ENCODE results near the gene RNF111. TPM values are rescaled to one million over a fixed set of nuclear protein-coding genes. Genes with fewer than 3 reads are reported as not detected.

Gene RNF111
- polyA plus RNA-seq, 1 donor from 2014 or later: 25.8 TPM

DNA sequence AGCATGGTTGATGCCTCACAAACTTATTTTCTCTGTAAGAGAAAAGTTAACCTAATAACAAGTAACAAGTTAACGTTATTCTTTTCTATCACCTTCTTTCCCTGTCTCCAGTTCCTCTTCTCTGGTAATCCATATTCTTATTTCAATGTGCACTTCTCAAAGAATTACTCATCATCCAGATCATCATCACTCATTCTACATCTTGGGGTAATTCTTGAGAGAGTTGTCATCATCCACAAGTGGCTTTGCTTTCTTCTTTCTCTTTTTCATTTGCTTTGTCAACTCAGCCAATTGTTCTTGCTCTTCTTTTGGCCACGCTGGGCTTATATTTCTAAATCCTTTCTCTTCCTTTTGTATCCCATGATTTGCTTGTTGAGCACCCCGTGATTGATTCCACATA, 20.8 kb upstream of the RNF111 start:
- TF ChIP-seq SMC3 (conservative IDR thresholded peaks at IDR 0.05; ENCODE audit: poor library complexity): no peak
- no peak for TF ChIP-seq EP300 (conservative IDR thresholded peaks at IDR 0.05; ENCODE audit: poor library complexity, severe bottlenecking)
- TF ChIP-seq, protein P1, sequence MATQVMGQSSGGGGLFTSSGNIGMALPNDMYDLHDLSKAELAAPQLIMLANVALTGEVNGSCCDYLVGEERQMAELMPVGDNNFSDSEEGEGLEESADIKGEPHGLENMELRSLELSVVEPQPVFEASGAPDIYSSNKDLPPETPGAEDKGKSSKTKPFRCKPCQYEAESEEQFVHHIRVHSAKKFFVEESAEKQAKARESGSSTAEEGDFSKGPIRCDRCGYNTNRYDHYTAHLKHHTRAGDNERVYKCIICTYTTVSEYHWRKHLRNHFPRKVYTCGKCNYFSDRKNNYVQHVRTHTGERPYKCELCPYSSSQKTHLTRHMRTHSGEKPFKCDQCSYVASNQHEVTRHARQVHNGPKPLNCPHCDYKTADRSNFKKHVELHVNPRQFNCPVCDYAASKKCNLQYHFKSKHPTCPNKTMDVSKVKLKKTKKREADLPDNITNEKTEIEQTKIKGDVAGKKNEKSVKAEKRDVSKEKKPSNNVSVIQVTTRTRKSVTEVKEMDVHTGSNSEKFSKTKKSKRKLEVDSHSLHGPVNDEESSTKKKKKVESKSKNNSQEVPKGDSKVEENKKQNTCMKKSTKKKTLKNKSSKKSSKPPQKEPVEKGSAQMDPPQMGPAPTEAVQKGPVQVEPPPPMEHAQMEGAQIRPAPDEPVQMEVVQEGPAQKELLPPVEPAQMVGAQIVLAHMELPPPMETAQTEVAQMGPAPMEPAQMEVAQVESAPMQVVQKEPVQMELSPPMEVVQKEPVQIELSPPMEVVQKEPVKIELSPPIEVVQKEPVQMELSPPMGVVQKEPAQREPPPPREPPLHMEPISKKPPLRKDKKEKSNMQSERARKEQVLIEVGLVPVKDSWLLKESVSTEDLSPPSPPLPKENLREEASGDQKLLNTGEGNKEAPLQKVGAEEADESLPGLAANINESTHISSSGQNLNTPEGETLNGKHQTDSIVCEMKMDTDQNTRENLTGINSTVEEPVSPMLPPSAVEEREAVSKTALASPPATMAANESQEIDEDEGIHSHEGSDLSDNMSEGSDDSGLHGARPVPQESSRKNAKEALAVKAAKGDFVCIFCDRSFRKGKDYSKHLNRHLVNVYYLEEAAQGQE (IDR thresholded peaks at IDR 0.05; ENCODE audit: borderline replicate concordance): no peak
- TF ChIP-seq RAD21 (conservative IDR thresholded peaks at IDR 0.05): no peak
- no peak for TF ChIP-seq EZH2 (IDR thresholded peaks at IDR 0.05; ENCODE audit: borderline replicate concordance, insufficient read depth, low read length, poor library complexity, severe bottlenecking)
- TF ChIP-seq TAF1 (IDR thresholded peaks at IDR 0.05; ENCODE audit: low read depth): no peak
- no peak for TF ChIP-seq POLR2AphosphoS5 (IDR thresholded peaks at IDR 0.05)
- no peak for TF ChIP-seq MXI1 (conservative IDR thresholded peaks at IDR 0.05; ENCODE audit: poor library complexity, severe bottlenecking)
- TF ChIP-seq, protein P2, sequence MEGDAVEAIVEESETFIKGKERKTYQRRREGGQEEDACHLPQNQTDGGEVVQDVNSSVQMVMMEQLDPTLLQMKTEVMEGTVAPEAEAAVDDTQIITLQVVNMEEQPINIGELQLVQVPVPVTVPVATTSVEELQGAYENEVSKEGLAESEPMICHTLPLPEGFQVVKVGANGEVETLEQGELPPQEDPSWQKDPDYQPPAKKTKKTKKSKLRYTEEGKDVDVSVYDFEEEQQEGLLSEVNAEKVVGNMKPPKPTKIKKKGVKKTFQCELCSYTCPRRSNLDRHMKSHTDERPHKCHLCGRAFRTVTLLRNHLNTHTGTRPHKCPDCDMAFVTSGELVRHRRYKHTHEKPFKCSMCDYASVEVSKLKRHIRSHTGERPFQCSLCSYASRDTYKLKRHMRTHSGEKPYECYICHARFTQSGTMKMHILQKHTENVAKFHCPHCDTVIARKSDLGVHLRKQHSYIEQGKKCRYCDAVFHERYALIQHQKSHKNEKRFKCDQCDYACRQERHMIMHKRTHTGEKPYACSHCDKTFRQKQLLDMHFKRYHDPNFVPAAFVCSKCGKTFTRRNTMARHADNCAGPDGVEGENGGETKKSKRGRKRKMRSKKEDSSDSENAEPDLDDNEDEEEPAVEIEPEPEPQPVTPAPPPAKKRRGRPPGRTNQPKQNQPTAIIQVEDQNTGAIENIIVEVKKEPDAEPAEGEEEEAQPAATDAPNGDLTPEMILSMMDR (IDR thresholded peaks at IDR 0.05; ENCODE audit: poor library complexity, severe bottlenecking): no peak
- Histone ChIP-seq H2AFZ (ENCODE audit: low read depth, low read length) (no peak overlapping the region), H3K9ac (ENCODE audit: low read length) (no peak overlapping the region), H3K4me2 (ENCODE audit: low read length) (no peak overlapping the region), H4K20me1 (ENCODE audit: insufficient read depth) (no peaks in the 10 kb centered on the region), H3F3A (ENCODE audit: insufficient read depth, low read length, poor library complexity, severe bottlenecking) (no peaks in the 10 kb centered on the region), H3K4me3 (ENCODE audit: low read length) (no peak overlapping the region), H3K36me3 (ENCODE audit: insufficient read depth, low read length) (no peaks in the 10 kb centered on the region), H3K9me2 (ENCODE audit: insufficient read depth, low read length) (no peaks in the 10 kb centered on the region), H3K27ac (ENCODE audit: low read length) (no peak overlapping the region), H3K27me3 (ENCODE audit: insufficient read depth, low read depth, low read length) (no peaks in the 10 kb centered on the region), H3K79me2 (replicated peaks; ENCODE audit: insufficient read depth, low read length) (no peaks in the 10 kb centered on the region), H3K9me3 (ENCODE audit: low read length) (no peaks in the 10 kb centered on the region)

GRCh38 chr15:58967479-58967878, 20.0 kb upstream of the RNF111 start:
- no peaks in the 10 kb centered on the region for H4K20me1 ChIP-seq (ENCODE audit: insufficient read depth)
- H3K9me3 ChIP-seq (ENCODE audit: low read length): no peaks in the 10 kb centered on the region
- no peak for TF ChIP-seq SMC3 (conservative IDR thresholded peaks at IDR 0.05; ENCODE audit: poor library complexity)
- TF ChIP-seq RAD21 (conservative IDR thresholded peaks at IDR 0.05): no peak
- TF ChIP-seq, protein P2 (IDR thresholded peaks at IDR 0.05; ENCODE audit: poor library complexity, severe bottlenecking): no peak
- no peak for TF ChIP-seq EZH2 (IDR thresholded peaks at IDR 0.05; ENCODE audit: borderline replicate concordance, insufficient read depth, low read length, poor library complexity, severe bottlenecking)
- no peak for TF ChIP-seq MXI1 (conservative IDR thresholded peaks at IDR 0.05; ENCODE audit: poor library complexity, severe bottlenecking)
- TF ChIP-seq EP300 (conservative IDR thresholded peaks at IDR 0.05; ENCODE audit: poor library complexity, severe bottlenecking): no peak
- TF ChIP-seq, protein P1 (IDR thresholded peaks at IDR 0.05; ENCODE audit: borderline replicate concordance): no peak
- TF ChIP-seq TAF1 (IDR thresholded peaks at IDR 0.05; ENCODE audit: low read depth): no peak
- no peak for TF ChIP-seq POLR2AphosphoS5 (IDR thresholded peaks at IDR 0.05)
- no peak overlapping the region for H3K4me3 ChIP-seq (ENCODE audit: low read length)
- no peaks in the 10 kb centered on the region for H3F3A ChIP-seq (ENCODE audit: insufficient read depth, low read length, poor library complexity, severe bottlenecking)
- H3K27ac ChIP-seq (ENCODE audit: low read length): no peak overlapping the region
- H2AFZ ChIP-seq (ENCODE audit: low read depth, low read length): no peak overlapping the region
- H3K9ac ChIP-seq (ENCODE audit: low read length): no peak overlapping the region
- H3K9me2 ChIP-seq (ENCODE audit: insufficient read depth, low read length): no peaks in the 10 kb centered on the region
- H3K36me3 ChIP-seq (ENCODE audit: insufficient read depth, low read length): no peaks in the 10 kb centered on the region
- no peaks in the 10 kb centered on the region for H3K79me2 ChIP-seq (replicated peaks; ENCODE audit: insufficient read depth, low read length)
- no peaks in the 10 kb centered on the region for H3K27me3 ChIP-seq (ENCODE audit: insufficient read depth, low read depth, low read length)
- H3K4me2 ChIP-seq (ENCODE audit: low read length): no peak overlapping the region
